Erythroblast (primary cell): ENCODE measurements around the gene BMP5.

ENCODE experiments used
- GATA1 ChIP-seq: IDR thresholded peaks from 2 replicates; pipeline ENCODE4 v1.6.1; 2011; ENCODE audit warnings: low read depth, mild to moderate bottlenecking, control low read depth, low read length, moderate library complexity
- POLR2A ChIP-seq: IDR thresholded peaks from 2 replicates; pipeline ENCODE4 v1.6.1; 2011; ENCODE audit warnings: mild to moderate bottlenecking, low read length

DNA sequence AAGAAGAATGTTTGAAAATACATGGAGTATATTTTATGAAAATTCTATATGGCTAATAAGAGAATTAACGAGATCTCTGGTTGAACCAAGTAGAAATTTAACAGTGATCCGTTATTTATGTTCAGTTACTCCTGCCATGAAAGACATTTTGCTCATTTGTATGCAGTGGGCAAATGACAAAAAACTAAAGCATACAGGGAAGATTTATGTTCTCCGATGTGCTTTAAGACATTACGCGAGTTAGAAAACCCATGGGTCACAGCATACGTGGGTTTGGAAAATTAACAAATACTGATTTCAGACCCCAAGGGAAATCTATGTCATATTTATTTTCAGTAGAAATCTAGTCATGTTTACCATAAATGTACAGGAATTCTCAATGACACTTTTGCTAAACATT lies 90.1 kb downstream of the BMP5 start:
- TF ChIP-seq POLR2A = no peak
- no peak for TF ChIP-seq GATA1
